Right kidney (tissue), 1 donor: ENCODE data around the gene DIPK1A.
"Not testable (repeated sequence)": the region's sequence is repeated elsewhere in the genome, so short reads cannot be mapped to it uniquely, and the experiment has no call there.

Experiments used
- DNase-seq: peaks from one replicate; pipeline ENCODE4 v3.0.0-alpha.2; 2016

The DIPK1A gene

GRCh38 chr1:92980732-92981647 is 19.7 kb upstream of the DIPK1A start:
- no peak for DNase-seq

DNA sequence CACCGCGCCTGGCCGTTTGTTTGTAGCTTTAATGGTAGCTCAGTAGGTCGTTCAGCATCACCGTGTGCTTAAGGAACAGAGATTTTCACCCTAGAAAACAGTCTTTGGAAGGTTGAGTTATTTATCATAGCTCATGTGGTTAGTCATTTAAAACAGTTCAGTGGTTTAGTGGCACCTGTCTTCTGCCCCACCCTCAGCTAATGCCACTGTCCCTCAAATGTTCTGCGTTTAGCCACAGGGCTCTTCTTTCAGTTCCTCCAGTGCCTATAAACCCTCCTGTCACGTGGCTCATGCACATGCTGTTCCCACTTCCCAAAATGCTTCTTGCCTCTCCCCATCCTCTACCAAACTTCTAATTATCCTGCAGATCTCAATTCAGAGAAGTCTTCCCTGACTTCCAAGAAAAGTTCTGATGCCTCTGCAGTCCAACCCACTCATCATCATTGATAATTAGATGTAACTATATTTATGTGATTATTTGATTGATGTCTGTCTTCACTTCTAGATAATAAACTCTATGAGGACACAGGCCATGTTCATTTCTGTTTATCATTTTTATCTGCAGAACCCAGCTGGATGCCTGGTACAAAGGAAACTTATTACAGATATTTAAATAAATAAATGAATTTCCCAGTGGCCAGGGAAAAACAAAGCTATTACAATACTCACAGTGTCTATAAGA is 14.4 kb upstream of the DIPK1A start:
- no peak for DNase-seq

DNA sequence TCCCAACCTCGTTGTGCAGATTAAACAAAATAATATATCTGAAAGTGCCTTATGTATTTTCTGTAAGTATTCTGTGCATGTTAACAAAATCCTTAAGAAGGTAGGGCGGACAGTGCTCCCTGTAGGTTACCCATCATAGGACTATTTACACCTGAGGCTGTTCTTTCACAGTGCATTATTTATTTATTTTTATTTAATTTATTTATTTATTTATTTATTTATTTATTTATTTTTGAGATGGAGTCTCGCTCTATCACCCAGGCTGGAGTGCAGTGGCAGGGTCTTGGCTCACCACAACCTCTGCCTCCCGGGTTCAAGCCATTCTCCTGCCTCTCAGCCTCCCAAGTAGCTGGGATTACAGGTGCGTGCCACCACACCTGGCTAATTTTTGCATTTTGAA is 12.8 kb upstream of the DIPK1A start:
- DNase-seq: not testable (repeated sequence)

- DNase-seq: no peak
Measured at GRCh38 chr1:92973203-92973897, 12.1 kb upstream of the DIPK1A start.

GRCh38 chr1:92972409-92973129 is 11.3 kb upstream of the DIPK1A start:
- DNase-seq: no peak

- DNase-seq: not testable (repeated sequence)
Measured at GRCh38 chr1:92971932-92972331, 10.7 kb upstream of the DIPK1A start.

DNA sequence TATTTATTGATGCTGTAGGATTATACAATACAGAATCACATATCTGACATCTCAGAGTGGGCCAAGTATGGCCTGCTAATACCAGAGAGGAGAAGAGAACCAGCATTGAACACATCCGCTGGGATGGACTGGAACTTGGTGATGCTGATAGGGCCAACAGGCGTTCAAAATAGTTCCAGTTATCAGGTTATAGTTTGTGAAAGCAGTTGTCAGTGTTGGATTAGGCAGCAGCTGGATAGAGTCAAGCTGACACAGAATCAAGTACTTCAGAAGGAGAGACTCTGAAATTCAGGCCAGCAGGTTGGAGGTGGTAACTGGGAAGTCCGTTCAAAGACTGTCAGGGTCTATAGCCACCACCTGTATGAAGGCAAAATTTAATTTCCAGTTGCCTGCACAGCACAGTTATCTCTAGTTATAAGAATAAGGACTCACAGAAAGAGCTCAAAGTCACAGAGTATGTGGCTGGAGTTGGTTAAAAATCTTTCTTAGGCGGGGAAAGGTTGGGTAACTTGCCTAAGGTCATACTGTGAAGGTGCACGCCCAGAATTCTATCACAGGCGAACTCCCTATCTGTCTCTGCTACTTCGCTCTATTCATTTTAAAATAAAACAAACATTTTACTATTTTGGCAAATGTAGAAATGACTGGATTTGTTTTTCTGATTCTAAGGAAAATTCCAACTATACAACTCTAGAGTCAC is 9.9 kb upstream of the DIPK1A start:
- DNase-seq: no peak

DNA sequence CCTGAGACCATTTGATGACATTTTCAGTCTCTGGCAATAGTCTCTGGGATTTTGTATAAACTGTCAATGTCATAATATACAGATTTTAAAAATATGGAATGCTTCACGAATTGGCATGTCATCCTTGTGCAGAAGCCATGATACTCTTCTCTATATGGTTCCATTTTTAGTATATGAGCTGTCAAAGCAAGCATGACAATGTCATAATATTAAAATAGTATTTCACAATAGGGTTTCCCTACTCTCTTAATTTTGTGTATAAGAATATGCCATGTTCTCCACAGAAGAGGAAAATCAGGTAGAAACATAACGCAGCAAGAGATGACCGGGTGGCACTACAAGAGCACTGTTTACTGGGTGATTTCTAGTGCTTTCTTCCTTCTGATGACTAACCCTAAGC is 8.3 kb upstream of the DIPK1A start:
- no peak for DNase-seq

- DNase-seq: no peak
Measured at GRCh38 chr1:92968138-92969032, 7.1 kb upstream of the DIPK1A start.

DNA sequence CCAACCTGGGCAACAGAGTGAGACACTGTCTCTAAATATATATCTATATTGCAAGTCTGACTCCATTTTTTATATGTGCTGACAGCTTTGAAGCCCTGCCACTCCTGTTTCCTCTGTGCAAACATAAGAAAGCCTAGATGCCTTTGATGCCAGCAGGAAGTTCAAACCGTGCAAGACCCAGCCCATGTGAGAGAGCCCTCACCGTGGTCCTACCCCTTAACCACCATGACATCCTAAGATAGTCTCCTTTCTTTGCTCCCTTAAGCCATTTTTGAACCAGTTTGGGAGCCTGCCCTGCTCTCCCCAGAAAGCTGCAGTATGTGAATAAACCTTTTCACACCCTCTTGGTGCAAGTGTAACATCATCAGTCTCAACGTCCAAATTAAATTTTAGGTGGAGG is 3.7 kb upstream of the DIPK1A start:
- no peak for DNase-seq

DNA sequence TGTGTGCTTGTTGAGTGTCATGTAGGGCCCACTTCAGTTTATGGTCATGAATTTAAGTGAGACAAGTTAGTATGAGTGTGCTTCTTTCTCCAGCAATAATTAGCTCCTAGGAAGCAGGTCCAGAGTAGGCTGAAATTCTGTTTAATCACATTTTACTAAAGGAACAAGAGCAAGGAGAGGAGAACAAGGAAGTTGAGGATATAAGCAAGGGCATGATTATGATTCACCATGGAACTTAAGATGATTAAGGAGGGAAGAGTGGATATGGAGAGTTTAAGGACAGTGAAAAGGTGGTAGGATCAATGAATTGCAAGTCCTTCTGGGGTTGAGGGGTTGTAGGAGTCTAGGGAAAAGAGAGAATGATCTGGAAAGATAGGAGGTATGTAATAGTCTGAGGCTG is 3.1 kb upstream of the DIPK1A start:
- DNase-seq: no peak

DNA sequence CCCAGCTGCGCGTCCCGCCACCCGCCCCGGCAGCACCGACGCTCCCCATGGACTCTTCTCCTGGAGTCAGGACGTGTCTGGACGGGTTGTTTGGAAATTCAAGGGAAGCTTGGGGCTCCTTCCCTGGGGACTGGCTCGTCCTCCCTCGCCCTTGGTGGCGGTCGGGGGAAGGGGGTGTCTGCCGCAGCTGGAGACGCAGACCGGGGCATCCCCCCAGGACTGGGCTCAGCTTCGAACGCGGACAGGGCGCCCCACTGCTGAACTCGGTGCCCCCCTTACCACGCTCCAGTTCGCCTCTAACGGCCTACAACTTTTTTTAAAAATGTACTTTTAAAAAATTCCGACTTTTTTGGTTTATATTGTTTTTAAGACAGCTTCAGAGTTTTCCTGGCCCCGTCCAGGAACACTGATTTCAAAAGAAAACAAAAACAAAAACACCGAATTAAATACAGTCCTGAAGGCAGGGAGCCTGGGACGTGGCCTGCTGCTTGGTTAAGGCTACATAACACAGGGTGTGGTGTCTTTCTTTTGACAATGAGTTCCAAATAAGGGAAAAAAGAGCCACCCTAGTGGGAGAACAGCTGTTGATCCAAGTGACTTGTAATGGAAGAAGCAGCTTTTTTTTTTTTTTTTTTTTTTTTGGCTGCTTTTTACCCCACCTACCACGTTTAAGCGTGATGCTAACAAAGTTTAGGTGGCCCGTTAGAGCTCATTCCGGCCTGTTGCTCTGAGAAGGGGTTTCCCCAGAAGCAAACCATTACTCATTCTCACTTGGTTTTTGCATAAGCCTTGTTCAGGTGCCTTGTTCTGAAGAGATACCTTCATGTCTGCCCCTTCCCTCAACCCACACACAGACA is 862 bp upstream of the DIPK1A start:
- DNase-seq: no peak

- peak; percentile 83 for DNase-seq
Measured at GRCh38 chr1:92960395-92961130, 699 bp downstream of the DIPK1A start.

DNA sequence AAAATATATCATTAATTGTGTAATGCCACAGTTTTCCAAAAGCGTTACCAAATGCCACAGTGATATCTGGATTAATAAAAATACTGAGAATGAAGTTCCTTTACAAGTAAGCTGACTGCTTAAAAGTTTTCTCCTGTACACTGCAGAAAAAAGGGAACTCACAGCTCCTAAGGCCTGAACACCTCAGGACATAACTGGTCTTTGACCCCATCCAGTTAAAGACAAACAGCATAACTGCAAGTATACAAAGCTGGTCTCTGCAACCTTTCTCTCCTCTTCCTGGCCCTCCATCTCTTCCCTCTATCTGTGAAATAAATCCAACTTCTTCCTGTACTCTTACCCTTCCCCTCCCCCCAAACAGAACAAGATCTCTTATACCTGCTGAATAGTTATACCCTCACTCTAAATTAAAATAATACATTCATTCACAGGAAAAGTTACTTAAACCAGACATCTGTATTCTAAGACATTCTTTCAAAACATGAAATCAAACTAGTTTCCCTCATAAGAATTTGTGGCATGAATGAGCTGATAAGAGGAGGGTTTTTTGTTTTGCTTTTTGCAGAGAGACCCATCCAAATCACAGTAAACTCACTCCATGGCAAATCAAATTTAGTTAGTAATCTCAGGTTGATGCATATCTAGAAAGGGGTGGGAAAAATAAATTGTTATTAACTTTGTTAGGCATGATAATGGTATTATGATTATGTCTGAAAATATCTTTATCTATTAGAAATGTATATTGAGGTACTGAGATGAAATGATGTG is 2.9 kb downstream of the DIPK1A start:
- DNase-seq: no peak

DNA sequence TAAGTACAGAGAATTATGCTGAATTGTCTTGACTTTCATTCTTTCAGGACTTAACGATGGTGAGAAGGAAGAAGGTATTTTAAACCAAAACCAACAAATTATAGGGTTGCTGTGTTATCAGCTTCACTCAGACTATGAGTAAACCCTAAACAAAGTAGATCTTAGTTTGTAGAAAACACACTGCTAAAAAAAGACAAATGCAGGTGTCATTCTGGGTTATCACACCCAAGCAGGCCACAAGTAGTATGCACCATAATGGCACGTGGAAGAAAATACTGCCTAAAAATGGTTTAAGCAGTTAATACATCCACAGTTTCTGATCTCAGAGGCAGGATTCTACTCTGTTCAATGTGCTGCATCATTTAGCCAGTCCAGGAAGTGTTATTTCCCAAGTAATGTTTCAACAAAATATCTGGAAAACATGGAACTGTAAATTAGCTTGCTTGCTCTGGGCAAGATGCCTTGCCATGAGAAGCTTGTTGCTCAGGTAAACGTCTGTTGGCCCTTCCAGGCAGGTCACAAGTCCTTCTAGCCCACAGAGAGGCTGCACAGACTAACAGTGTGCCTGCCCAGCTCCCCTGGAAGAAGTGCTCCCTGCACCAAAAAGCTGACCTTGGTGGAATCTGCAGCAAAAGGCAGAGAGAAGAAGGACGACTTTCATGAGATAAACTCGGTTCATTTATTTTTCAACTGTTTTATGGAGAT is 4.1 kb downstream of the DIPK1A start:
- no peak for DNase-seq

DNA sequence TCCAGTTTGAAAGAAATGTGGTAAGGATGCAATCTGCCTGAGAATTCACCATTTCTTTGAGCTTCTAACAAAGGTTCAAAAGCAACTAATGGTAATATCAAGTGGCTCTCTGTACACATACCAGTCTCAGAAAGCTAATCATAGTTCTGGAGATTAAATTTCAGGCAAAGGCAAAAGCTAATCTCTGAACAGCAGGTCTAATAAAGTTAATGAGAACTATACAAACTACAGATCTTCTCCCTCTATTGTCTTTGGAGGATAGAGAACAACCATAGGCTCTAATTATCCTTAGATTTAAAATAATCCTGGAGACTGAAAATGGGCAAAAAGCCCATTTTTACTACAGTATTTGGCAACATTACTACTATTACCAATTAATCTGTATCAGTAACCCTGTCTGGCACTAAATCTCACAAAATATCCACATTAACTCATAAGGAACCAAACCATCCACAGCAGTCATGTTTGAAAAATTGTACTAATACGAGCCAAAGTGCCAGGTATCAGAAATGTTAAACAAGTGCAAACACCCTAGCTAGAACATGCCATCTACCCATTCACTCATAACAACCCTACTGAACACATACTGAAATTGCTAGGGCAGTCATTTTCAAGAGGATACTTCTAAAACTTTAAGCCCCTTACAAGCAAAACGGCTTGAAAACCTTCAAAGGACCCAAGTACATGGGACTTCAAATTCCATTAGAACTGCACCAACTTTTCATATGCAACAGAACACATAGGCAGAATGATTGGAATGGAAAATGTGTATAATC is 4.8 kb downstream of the DIPK1A start:
- no peak for DNase-seq

DNA sequence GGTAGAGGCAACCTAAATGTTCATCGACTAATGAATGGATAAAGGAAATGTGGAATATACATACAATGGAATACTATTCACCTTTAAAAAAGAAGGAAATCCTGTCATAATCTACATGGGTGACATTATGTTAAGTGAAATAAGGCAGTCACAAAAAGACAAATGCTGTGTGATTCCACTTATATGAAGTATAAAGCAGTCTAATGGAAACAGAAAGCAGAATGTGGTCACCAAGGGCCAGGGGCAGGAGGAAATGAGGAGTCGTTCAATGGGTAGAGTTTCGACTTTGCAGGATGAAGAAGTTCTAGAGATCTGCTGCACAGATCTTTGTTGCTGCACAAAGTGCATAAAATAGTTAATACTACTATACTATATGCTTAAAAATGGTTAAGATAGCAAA is 7.8 kb downstream of the DIPK1A start:
- no peak for DNase-seq
